GM12878 (cell line): ENCODE measurements around the gene MBD5. TPM values are rescaled to one million over a fixed set of nuclear protein-coding genes. Genes with fewer than 3 reads are reported as not detected.

Experiments used
- BRCA1 ChIP-seq: IDR thresholded peaks from 2 replicates; pipeline ENCODE4 v1.6.1; 2011; ENCODE audit warnings: low read depth, low read length, improper control_type of control experiment
- CHD4 ChIP-seq: fragments of 200-600 bp; sonication (generic); IDR thresholded peaks from 2 replicates; pipeline ENCODE4 v1.6.1; 2016; ENCODE audit warnings: mild to moderate bottlenecking
- CREB1 ChIP-seq: IDR thresholded peaks from 2 replicates; pipeline ENCODE4 v1.6.1; 2012; ENCODE audit warnings: low read depth, mild to moderate bottlenecking, inconsistent platforms
- EZH2 ChIP-seq: IDR thresholded peaks from 2 replicates; pipeline ENCODE4 v1.6.1; 2012; ENCODE audit warnings: low read depth, mild to moderate bottlenecking, control low read depth, inconsistent platforms, low read length, borderline replicate concordance; ENCODE audit not compliant: control insufficient read depth
- GATAD2B ChIP-seq: fragments of 450-650 bp; conservative IDR thresholded peaks from 2 replicates; pipeline ENCODE4 v1.6.1; 2017; ENCODE audit warnings: low read depth, mild to moderate bottlenecking, moderate library complexity
- MEF2B ChIP-seq: fragments of 450-650 bp; IDR thresholded peaks from 2 replicates; pipeline ENCODE4 v1.6.1; 2018; ENCODE audit warnings: mild to moderate bottlenecking, moderate library complexity; ENCODE audit not compliant: partially characterized antibody, poor library complexity, severe bottlenecking
- NR2C2 ChIP-seq: IDR thresholded peaks from 2 replicates; pipeline ENCODE4 v1.6.1; 2011; ENCODE audit warnings: borderline replicate concordance, low read depth; ENCODE audit not compliant: control insufficient read depth, insufficient read length
- NR2F1 ChIP-seq: fragments of 450-650 bp; conservative IDR thresholded peaks from 2 replicates; pipeline ENCODE4 v1.6.1; 2017; ENCODE audit warnings: mild to moderate bottlenecking
- RAD21 ChIP-seq: IDR thresholded peaks from 2 replicates; pipeline ENCODE4 v1.6.1; 2011; ENCODE audit warnings: mild to moderate bottlenecking, low read depth, low read length, moderate library complexity; ENCODE audit not compliant: insufficient read depth
- RFX5 ChIP-seq: IDR thresholded peaks from 2 replicates; pipeline ENCODE4 v1.6.1; 2011; ENCODE audit warnings: low read depth, low read length, improper control_type of control experiment
- RUNX3 ChIP-seq: IDR thresholded peaks from 2 replicates; pipeline ENCODE4 v1.6.1; 2012; ENCODE audit warnings: low read length, inconsistent platforms
- ZBED1 ChIP-seq: IDR thresholded peaks from 2 replicates; pipeline ENCODE4 v1.6.1; 2016; ENCODE audit warnings: borderline replicate concordance
- ZNF24 ChIP-seq: fragments of 450-650 bp; IDR thresholded peaks from 2 replicates; pipeline ENCODE4 v1.6.1; 2017; ENCODE audit warnings: antibody characterized with exemption, mild to moderate bottlenecking
- ZZZ3 ChIP-seq: IDR thresholded peaks from 2 replicates; pipeline ENCODE4 v1.6.1; 2011; ENCODE audit warnings: low read depth; ENCODE audit not compliant: control insufficient read depth, insufficient read length
- polyA plus RNA-seq, 11 experiments: library from polyadenylated mRNA; depleted of rRNA in 4 of 11; unstranded in 6 of 11; stranded (reverse) in 5 of 11; fragments of >200 nt; fragmentation: Nextera tagmentation in 4 of 11; fragmentation: Illumina TruSeq in 1 of 11; extraction: Ambion mirVana in 4 of 11; extraction: Trizol in 1 of 11; gene quantifications; 1 replicate in 1 of 11; 2 replicates in 10 of 11; pipeline versions ENCODE4 v1.2.1 to v1.2.3, GENCODE V29; 2011 to 2016; ENCODE audit warnings: inconsistent platforms in 2 of 11, missing spikeins in 2 of 11, low read depth in 1 of 11
- total RNA-seq, 4 experiments: library from RNA; depleted of rRNA in 3 of 4; stranded (reverse); fragments of >200 nt in 3 of 4; fragmentation: Illumina TruSeq in 1 of 4; extraction: Trizol in 1 of 4; gene quantifications; 2 replicates each; pipeline versions ENCODE4 v1.2.1 to v1.2.3, GENCODE V29; 2013 to 2021
- TF ChIP-seq, protein P1 (sequence below): fragments of 450-650 bp; IDR thresholded peaks from 2 replicates; pipeline ENCODE4 v1.6.1; 2016; ENCODE audit warnings: mild to moderate bottlenecking, moderate library complexity, borderline replicate concordance
- TF ChIP-seq, protein P2 (sequence below), 3 experiments: IDR thresholded peaks in 2 of 3; conservative IDR thresholded peaks in 1 of 3; 2 replicates each; pipeline ENCODE4 v1.5.1; 2011; ENCODE audit warnings: low read depth in 3 of 3, low read length in 3 of 3, mild to moderate bottlenecking in 3 of 3, control low read depth in 2 of 3, moderate library complexity in 2 of 3, inconsistent platforms in 1 of 3, mixed read lengths in 1 of 3; ENCODE audit not compliant: control insufficient read depth in 2 of 3, insufficient read depth in 1 of 3; ENCODE audit errors: extremely low read depth in 1 of 3
- TF ChIP-seq, protein P3 (sequence below): IDR thresholded peaks from 2 replicates; pipeline ENCODE4 v1.6.1; 2012; ENCODE audit warnings: low read length, inconsistent platforms
- TF ChIP-seq, protein P4 (sequence below): IDR thresholded peaks from 2 replicates; pipeline ENCODE4 v1.6.1; 2011; ENCODE audit warnings: low read depth, mild to moderate bottlenecking, low read length, moderate library complexity, borderline replicate concordance; ENCODE audit errors: extremely low read depth

Gene MBD5
- total and polyA plus RNA-seq, 10 of the 15 experiments (the other 5 are each of a cell fraction or from before 2014, with no cell fraction given): 7.4 to 58.0 (median 21.2) TPM

DNA sequence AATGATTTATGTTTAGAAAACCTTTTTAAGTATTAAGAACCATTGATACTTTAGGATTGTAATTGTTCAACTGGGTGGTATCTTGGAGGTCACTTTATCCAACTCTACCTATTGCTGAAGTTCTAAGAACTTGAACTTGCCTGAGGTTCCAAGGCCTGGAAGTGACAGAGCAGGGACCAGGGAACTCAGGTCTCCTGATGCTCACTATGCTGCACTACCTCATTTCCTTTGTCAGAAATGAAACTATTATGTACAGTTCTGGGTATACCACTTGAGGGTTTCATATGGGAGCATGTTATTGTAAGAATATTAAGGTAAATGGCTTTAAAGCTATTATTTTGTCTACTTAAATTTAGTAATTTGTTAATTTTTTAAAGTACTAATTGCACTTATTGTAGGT lies 3.0 kb downstream of the MBD5 start (continued):
- TF ChIP-seq, protein P1, sequence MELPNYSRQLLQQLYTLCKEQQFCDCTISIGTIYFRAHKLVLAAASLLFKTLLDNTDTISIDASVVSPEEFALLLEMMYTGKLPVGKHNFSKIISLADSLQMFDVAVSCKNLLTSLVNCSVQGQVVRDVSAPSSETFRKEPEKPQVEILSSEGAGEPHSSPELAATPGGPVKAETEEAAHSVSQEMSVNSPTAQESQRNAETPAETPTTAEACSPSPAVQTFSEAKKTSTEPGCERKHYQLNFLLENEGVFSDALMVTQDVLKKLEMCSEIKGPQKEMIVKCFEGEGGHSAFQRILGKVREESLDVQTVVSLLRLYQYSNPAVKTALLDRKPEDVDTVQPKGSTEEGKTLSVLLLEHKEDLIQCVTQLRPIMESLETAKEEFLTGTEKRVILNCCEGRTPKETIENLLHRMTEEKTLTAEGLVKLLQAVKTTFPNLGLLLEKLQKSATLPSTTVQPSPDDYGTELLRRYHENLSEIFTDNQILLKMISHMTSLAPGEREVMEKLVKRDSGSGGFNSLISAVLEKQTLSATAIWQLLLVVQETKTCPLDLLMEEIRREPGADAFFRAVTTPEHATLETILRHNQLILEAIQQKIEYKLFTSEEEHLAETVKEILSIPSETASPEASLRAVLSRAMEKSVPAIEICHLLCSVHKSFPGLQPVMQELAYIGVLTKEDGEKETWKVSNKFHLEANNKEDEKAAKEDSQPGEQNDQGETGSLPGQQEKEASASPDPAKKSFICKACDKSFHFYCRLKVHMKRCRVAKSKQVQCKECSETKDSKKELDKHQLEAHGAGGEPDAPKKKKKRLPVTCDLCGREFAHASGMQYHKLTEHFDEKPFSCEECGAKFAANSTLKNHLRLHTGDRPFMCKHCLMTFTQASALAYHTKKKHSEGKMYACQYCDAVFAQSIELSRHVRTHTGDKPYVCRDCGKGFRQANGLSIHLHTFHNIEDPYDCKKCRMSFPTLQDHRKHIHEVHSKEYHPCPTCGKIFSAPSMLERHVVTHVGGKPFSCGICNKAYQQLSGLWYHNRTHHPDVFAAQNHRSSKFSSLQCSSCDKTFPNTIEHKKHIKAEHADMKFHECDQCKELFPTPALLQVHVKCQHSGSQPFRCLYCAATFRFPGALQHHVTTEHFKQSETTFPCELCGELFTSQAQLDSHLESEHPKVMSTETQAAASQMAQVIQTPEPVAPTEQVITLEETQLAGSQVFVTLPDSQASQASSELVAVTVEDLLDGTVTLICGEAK: no peak; the same call in 1 of the 2 replicates
- TF ChIP-seq CREB1 (peak; percentile 46; the same call in 1 of the 2 replicates), ZNF24 (no peak), GATAD2B (no peak), MEF2B (no peak), ZBED1 (no peak), RFX5 (no peak), EZH2 (no peak), RAD21 (0 out of 2 replicates have a peak, but pooled peaks have one; percentile 8), RUNX3 (peak; percentile 43; the same call in 1 of the 2 replicates), BRCA1 (no peak), ZZZ3 (no peak), NR2C2 (no peak), NR2F1 (no peak), CHD4 (no peak)
- TF ChIP-seq, protein P2, sequence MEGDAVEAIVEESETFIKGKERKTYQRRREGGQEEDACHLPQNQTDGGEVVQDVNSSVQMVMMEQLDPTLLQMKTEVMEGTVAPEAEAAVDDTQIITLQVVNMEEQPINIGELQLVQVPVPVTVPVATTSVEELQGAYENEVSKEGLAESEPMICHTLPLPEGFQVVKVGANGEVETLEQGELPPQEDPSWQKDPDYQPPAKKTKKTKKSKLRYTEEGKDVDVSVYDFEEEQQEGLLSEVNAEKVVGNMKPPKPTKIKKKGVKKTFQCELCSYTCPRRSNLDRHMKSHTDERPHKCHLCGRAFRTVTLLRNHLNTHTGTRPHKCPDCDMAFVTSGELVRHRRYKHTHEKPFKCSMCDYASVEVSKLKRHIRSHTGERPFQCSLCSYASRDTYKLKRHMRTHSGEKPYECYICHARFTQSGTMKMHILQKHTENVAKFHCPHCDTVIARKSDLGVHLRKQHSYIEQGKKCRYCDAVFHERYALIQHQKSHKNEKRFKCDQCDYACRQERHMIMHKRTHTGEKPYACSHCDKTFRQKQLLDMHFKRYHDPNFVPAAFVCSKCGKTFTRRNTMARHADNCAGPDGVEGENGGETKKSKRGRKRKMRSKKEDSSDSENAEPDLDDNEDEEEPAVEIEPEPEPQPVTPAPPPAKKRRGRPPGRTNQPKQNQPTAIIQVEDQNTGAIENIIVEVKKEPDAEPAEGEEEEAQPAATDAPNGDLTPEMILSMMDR (IDR thresholded peaks at IDR 0.05 in 2 of 3, conservative IDR thresholded peaks at IDR 0.05 in 1 of 3; ENCODE audit: control insufficient read depth in 2 of 3, extremely low read depth in 1 of 3, insufficient read depth in 1 of 3, low read depth in 3 of 3, low read length in 3 of 3): no peak
- TF ChIP-seq, protein P3, sequence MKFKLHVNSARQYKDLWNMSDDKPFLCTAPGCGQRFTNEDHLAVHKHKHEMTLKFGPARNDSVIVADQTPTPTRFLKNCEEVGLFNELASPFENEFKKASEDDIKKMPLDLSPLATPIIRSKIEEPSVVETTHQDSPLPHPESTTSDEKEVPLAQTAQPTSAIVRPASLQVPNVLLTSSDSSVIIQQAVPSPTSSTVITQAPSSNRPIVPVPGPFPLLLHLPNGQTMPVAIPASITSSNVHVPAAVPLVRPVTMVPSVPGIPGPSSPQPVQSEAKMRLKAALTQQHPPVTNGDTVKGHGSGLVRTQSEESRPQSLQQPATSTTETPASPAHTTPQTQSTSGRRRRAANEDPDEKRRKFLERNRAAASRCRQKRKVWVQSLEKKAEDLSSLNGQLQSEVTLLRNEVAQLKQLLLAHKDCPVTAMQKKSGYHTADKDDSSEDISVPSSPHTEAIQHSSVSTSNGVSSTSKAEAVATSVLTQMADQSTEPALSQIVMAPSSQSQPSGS: no peak
- TF ChIP-seq, protein P4, sequence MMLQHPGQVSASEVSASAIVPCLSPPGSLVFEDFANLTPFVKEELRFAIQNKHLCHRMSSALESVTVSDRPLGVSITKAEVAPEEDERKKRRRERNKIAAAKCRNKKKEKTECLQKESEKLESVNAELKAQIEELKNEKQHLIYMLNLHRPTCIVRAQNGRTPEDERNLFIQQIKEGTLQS: no peak
